PC-3 (cell line): ENCODE data around the gene RNF166.
A peak's percentile ranks its signal among the peaks of the same experiment; 100 is the strongest.

Experiments used
- EZH2 ChIP-seq: fragments of 300-600 bp; sonication (generic); IDR thresholded peaks from one replicate; pipeline ENCODE4 v1.6.1; 2017; ENCODE audit warnings: antibody characterized with exemption, mild to moderate bottlenecking, low read length; ENCODE audit not compliant: unreplicated experiment
- EZH2phosphoT487 ChIP-seq: fragments of 300-600 bp; sonication (generic); IDR thresholded peaks from 2 replicates; pipeline ENCODE4 v1.6.1; 2018; ENCODE audit warnings: mild to moderate bottlenecking, antibody characterized with exemption, low read length, borderline replicate concordance
- TF ChIP-seq, protein P1 (sequence below): fragments of 300-600 bp; sonication (generic); conservative IDR thresholded peaks from 2 replicates; pipeline ENCODE4 v1.5.1; 2017; ENCODE audit warnings: antibody characterized with exemption, low read depth, mild to moderate bottlenecking, low read length

DNA sequence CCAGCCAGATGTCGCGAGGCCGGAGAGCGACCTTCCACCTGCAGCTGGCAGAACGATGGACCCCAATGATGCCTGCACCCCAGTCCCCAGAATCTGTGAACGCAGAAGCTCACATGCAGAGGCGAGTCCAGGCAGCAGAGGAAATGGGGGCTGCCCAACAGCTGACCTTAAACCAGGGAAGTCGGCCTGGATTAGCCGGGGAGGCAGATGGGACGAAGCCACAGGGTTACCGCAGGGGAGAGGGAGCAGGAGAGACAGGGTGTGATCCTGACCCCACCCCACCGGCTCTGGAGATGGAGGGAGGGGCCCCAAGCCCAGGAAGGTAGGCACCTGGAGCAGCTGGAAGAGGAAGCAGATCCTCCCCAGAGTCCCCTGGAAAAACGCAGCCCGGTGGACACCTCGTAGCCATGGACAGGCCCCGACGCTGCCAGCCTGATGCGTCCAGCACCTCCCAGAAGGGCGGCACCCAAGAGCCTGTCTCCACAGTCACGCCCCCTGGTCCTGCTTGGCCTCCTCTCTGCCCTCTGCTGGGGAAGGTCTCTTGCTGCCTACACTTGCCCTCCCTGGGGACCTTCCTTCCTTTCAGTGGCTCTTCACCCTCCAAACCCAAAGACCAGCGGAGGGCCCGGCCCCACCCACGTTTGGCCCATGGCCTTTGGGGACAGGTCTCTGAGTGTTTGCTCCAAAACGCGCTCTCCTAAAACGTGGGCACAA, 41.5 kb upstream of the RNF166 start:
- TF ChIP-seq, protein P1, sequence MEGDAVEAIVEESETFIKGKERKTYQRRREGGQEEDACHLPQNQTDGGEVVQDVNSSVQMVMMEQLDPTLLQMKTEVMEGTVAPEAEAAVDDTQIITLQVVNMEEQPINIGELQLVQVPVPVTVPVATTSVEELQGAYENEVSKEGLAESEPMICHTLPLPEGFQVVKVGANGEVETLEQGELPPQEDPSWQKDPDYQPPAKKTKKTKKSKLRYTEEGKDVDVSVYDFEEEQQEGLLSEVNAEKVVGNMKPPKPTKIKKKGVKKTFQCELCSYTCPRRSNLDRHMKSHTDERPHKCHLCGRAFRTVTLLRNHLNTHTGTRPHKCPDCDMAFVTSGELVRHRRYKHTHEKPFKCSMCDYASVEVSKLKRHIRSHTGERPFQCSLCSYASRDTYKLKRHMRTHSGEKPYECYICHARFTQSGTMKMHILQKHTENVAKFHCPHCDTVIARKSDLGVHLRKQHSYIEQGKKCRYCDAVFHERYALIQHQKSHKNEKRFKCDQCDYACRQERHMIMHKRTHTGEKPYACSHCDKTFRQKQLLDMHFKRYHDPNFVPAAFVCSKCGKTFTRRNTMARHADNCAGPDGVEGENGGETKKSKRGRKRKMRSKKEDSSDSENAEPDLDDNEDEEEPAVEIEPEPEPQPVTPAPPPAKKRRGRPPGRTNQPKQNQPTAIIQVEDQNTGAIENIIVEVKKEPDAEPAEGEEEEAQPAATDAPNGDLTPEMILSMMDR, result peak; percentile 66
- no peak for TF ChIP-seq EZH2
- TF ChIP-seq EZH2phosphoT487, result no peak
